ENCODE data around the gene CDCA7L.

Gene CDCA7L

DNA sequence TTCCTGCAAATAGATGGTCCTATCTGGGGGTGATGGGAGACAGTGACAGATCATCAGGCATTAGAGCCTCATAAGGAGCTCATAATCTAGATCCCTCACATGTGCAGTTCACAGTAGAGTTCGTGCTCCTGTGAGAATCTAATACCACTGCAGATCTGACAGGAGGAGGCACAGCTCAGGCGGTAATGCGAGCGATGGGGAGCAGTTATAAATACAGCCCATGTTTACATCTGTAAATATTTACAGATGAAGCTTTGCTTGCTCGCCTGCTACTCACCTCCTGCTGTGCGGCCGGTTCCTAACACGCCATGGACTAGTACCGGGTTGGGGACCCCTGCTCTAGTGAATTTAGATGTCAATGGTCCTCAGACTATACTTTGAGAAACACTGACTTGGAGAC, 17.0 kb upstream of the CDCA7L start:
- TF ChIP-seq, protein P1, sequence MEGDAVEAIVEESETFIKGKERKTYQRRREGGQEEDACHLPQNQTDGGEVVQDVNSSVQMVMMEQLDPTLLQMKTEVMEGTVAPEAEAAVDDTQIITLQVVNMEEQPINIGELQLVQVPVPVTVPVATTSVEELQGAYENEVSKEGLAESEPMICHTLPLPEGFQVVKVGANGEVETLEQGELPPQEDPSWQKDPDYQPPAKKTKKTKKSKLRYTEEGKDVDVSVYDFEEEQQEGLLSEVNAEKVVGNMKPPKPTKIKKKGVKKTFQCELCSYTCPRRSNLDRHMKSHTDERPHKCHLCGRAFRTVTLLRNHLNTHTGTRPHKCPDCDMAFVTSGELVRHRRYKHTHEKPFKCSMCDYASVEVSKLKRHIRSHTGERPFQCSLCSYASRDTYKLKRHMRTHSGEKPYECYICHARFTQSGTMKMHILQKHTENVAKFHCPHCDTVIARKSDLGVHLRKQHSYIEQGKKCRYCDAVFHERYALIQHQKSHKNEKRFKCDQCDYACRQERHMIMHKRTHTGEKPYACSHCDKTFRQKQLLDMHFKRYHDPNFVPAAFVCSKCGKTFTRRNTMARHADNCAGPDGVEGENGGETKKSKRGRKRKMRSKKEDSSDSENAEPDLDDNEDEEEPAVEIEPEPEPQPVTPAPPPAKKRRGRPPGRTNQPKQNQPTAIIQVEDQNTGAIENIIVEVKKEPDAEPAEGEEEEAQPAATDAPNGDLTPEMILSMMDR (IDR thresholded peaks at IDR 0.05; ENCODE audit: control extremely low read depth, extremely low read depth, low read depth, missing control alignments) = no peak
- ChIA-PET POLR2A (no interaction called here), CTCF (interaction anchor here (1.2 to 3.3 kb wide), 3 partner anchors 9 to 16 kb away, joined by 3 to 15 read pairs (median 9); no protein-coding TSS in a partner anchor)
- DNase-seq (ENCODE audit: extremely low spot score) = no peak

DNA sequence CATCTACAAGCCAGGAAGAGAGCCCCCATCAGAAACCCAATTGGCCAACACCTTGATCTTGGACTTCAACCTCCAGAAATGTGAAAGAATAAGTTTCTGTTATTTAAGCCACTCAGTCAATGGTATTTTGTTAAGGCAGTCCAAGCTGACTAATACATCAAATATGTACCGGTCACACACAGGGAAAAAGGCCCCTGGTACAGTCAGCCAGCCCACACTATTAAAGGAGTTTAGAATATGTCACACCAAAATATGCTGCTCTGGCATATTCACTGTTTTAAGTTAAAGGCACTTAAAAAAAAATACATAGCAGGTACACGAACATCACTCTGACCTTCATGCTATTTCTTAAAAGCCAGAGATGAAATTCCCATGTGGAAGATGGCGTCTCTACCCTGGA, 15.2 kb upstream of the CDCA7L start:
- no peak for DNase-seq (ENCODE audit: extremely low spot score)
- CTCF ChIA-PET = interaction anchor here (0.7 kb wide), 1 partner anchor 10 kb away, joined by 3 read pairs; no protein-coding TSS in a partner anchor
- TF ChIP-seq, protein P1 (IDR thresholded peaks at IDR 0.05; ENCODE audit: control extremely low read depth, extremely low read depth, low read depth, missing control alignments) = no peak
- POLR2A ChIA-PET = no interaction called here

DNA sequence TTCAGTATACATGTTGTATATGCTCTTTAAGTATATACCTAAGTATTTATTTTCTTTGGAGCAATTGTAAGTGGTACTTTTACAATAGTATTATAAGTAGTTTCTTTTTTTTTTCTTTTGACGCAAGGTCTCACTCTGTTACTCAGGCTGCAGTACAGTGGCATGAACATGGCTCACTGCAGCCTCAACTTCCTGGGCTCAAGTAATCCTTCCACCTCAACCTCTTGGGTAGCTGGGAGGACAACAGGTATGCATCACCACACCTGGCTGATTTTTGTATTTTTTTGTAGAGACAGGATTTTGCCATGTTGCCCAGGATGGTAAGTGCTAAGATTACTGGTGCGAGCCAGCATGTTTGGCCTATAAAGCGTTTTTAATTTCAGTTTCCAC, 13.7 kb upstream of the CDCA7L start:
- DNase-seq (ENCODE audit: extremely low spot score) = no peak
- ChIA-PET POLR2A (no interaction called here), CTCF (interaction anchor here (1.0 kb wide), 1 partner anchor 48 kb away, joined by 3 read pairs; no protein-coding TSS in a partner anchor)
- TF ChIP-seq, protein P1 (IDR thresholded peaks at IDR 0.05; ENCODE audit: control extremely low read depth, extremely low read depth, low read depth, missing control alignments) = no peak

DNA sequence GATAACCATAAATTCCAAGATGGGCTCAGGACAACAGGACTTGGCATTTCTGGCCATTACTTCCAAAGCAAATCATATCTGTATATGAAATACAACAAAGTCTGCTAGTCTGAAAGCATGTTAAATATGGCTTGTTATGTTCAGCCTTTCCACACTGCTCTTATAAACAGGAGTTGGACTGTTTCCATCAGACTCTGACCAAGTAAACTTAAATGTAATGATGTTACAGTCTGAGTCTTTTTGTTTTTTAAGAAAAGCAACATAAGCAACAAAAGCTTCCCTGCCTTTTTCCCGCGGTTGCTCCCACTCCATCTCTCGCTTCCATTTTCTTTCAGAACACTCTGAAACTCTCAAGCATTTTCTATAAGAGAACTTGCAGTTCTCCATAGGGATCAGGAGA, 8.1 kb upstream of the CDCA7L start:
- CTCF ChIA-PET = interaction anchor here (0.8 to 2.8 kb wide), 4 partner anchors 10 to 57 kb away, joined by 3 to 15 read pairs (median 3); no protein-coding TSS in a partner anchor

DNA sequence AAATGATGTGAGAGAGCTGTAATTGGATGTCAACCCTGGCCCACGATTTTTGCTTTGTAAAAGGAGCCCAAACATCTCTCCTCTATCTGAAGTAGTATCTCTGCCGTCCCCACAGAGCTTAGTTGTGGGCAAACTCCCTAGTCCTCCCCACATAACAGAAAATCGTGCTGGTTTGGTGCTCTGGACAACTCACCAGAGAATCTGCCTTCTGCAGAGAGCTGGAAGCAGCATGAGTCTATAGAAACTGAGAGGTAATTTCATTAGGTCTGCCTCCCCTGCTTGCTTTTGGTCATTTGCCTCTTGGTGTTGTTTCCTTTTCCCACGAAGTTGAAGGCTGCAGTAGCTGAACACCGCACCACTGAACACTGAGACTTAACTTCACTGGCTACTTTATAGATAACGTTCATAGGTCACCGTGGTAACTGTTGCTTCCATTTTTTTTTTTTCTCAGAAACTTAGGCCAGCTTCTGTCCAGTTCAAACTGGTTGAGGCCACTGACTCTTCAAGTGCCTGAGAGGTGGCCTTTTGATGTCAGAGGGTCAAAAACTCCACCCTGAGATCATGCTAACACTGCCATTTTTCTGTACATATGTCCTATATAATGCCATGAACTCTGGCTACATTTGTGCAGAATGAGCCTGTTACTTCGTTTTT, 3.3 kb upstream of the CDCA7L start:
- CTCF ChIA-PET = interaction anchor here (1.1 to 2.2 kb wide), 3 partner anchors 9 to 134 kb away, joined by 3 to 6 read pairs (median 6); no protein-coding TSS in a partner anchor
- no peak for DNase-seq (ENCODE audit: extremely low spot score)
- POLR2A ChIA-PET = no interaction called here
- TF ChIP-seq, protein P1 (IDR thresholded peaks at IDR 0.05; ENCODE audit: control extremely low read depth, extremely low read depth, low read depth, missing control alignments) = no peak

More for the DNA sequence above, 8.1 kb upstream of the CDCA7L start:
- TF ChIP-seq, protein P1 (IDR thresholded peaks at IDR 0.05; ENCODE audit: control extremely low read depth, extremely low read depth, low read depth, missing control alignments) = no peak
- POLR2A ChIA-PET = no interaction called here
- no peak for DNase-seq (ENCODE audit: extremely low spot score)

DNA sequence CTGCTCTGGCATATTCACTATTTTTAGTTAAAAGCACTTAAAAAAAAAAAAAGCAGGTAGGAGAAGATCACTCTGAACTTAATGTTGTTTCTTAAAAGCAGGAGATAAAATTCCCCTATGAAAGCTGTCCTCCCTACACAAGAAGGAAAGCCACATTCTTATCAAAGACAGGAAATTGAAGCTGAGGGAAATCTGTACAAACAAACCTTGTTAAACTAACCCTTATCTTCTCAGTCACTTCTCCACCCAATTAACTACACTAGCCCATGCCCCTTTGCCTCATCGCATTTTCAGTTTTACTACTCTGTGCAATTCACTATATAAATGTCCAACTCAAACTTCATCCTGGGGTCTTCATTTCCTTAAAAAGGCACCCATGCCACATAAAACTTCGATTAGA, 2.7 kb upstream of the CDCA7L start:
- DNase-seq (ENCODE audit: extremely low spot score) = no peak
- ChIA-PET POLR2A (no interaction called here), CTCF (interaction anchor here (1.1 to 1.6 kb wide), 2 partner anchors 15 to 135 kb away, joined by 3 to 6 read pairs; no protein-coding TSS in a partner anchor)
- TF ChIP-seq, protein P1 (IDR thresholded peaks at IDR 0.05; ENCODE audit: control extremely low read depth, extremely low read depth, low read depth, missing control alignments) = no peak

Data from GM10248 (cell line).